ENCODE measurements around the gene MT1M.
"Not testable (repeated sequence)": the region's sequence is repeated elsewhere in the genome, so short reads cannot be mapped to it uniquely, and the experiment has no call there.

Gene MT1M

DNA sequence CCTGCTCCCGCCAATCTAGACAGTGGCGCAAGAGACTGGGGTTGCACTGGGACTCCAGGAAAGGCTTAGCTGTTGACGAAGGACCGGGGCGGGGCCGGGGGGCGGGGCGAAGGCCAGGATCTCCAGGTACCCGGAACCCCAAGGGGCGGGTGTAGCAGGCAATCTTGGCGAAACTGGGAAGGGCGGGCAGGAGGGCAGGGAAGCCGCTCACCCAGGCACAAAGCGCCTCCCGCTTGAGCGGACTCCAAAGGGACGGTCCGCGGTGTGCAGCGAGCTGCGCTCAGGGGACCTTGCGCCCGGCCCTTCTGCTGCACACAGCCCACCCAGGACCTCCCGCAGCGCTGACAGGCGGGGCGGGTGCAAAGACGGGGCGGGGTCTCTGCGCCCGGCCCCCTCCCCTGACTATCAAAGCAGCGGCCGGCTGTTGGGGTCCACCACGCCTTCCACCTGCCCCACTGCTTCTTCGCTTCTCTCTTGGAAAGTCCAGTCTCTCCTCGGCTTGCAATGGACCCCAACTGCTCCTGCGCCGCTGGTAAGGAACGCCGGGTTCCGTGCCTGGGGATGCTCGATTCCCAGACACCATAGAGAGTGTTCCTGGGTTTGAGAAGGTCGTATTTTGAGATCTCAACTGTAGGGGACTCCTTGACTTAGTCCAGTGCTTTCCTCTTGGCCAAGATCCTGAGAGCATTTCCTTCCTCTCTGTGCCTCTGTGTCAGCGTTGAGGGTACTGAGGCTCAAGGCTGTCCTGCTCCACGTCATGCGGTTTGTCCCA, 25.3 kb downstream of the MT1M start, which contains the start of gene MT1F:
TSS of gene MT1F (plus strand) at position 405 of the 772 bp plus-strand sequence. CDS start at position 505, 100 bp downstream.
- peak; percentile 28 for DNase-seq

GRCh38 chr16:56658327-56658875, 25.9 kb downstream of the MT1M start:
- no peak for DNase-seq

DNA sequence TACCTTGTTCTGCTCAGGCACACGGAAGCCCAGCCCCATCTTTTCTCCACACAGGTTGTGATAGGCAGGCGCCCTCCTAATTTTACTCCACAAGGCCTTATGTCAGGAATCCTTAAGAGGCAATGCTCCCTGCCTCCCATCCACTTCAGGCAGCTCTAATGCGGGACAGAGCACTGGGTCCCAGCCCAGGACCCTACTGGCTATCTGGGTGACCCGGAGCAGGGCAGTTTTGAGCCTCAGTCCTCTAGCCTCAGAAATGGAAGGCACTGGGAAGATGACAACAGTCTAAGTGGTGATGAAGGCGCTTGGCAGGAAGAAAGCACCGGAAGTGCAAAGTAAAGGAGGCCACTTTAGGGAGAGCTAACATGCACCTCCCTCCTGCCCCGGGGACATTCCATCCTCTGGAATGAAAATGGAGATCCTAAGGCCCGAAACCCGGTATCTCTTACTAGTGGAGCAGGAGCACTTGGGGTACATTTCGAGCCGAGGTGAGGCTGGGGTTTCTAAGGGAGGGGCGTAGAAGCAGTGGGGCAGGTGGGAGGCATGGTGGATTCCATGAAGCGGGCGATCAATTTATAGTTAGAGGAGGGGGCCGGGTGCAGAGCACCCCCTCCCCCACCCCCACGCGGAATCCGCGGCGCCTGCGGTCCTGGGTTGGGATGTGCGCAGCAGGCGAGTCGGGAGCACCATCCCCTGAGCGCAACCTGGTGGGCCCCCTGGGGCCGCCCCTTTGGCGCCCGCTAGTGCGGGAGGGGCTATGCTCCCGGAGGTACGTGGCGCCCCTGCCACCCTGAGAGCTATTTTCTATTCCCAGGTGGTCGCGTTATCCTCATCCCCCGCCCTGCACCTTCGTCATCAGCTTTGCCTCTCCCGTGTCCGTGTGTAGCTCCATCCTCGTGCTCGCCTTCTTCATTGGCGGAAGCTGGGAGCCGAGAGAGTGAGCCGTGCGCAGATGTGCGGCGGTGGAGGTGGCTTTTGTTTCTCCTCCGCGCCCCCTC, 30.2 kb downstream of the MT1M start:
- no peak for DNase-seq

DNA sequence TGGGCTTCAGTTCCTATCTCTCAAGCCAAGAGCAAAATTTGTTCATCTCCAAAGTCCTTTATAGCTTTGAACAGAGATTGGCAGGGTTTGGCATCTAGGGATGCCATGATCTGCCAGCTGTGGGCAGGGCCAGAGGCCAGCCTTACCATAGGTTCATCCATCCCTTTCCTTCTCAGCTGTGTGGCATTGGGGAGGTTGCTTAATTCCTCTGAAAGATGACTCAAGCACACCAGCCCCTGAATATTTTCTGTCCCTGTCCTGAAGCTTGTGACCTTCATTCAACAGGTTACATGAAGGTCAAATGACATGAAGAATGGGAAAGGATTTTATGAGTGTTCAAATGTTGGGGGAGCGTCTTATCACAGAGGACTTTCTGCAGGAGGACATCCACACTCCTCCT, 32.0 kb downstream of the MT1M start:
- DNase-seq = no peak

DNA sequence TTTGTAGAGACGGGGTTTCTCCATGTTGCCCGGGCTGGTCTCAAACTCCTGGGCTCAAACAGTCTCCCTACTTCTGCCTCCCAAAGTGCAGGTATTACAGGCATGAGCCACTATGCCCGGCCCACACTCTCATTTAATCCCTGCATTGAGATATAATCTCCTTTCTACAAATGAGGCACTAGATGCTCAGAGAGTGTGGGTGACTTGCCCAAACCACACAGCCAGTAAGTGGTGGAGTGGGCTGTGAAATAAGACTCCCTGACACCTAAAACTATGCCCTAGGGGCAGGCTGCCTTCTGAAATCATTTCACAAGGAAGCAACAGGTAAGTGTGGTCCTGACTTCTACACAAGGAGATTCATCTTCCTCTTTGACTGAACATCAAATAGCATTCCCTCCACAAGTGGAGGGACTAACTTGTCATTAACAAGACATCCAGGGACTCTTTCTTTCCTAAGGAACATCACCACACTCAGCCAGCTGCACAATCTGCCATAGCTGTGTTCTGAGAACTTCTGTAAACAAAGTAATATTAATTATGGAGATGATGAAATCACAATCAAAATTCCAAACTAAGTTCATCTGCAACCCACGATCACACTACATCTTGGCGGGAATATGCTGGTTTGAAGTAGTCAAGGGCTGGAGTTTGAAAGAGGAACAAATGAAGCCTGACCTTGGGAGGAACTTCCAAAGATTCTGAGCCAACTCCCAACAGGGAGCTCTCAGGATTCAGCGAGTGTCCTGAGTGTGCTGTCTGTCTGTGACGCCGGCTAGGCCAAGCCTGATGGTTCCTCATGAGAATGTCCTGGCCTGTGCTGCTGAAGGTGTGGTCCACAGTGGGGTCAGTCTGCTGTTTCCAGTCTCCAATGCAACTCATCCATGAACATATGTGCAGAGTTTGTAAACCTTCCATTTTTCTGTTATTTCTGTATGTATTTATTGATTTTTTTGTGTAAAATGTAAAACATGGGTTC, 33.1 kb downstream of the MT1M start:
- DNase-seq = not testable (repeated sequence)

DNA sequence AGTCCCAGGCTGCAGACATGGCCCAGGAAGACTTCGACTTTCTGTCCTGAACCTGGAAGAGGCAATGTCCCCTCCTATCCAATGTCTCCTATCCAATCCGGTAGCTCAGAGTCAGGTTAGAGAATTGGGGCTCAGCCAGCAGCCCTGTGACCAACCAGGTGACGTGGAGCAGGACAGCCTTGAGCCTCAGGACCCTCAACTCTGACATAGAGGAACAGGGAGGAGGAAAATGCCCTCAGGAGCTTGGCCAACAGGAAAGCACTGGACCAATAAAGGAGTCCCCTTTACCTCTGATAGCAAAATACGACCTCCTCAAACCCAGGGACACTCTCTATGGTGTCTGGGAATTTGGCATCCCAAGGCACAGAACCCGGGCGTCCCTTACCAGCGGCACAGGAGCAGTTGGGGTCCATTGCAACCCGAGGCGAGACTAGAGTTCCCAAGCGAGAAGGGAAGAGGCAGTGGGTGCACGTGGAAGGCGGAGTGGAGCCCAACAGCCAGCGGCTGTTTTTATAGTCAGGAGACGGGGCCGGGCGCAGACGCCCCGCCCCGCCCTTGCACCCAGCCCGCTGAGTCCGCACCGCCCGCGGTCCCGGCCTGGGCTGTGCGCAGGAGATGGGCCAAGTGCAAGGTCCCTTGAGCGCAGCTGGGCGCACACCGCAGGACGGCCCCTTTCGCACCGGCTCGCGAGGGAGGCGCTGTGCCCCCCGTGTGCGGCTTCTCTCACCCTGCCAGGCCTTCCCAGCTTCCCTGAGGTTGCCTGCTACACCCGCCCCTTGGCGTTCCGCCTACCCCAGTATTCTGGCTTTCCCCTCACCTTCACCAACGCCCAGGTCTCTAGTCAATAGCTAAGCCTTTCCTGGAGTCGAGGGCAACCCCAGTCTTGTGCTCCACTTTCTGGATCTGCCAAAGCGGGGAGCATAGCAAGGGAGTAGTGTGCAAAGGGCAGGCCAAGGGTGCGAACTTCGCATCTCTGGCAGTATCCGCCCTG, 35.4 kb downstream of the MT1M start, which contains the start of gene MT1G:
TSS of gene MT1G (minus strand) at position 485 of the 991 bp plus-strand sequence. CDS start at position 413, 72 bp downstream.
- DNase-seq = no peak

DNA sequence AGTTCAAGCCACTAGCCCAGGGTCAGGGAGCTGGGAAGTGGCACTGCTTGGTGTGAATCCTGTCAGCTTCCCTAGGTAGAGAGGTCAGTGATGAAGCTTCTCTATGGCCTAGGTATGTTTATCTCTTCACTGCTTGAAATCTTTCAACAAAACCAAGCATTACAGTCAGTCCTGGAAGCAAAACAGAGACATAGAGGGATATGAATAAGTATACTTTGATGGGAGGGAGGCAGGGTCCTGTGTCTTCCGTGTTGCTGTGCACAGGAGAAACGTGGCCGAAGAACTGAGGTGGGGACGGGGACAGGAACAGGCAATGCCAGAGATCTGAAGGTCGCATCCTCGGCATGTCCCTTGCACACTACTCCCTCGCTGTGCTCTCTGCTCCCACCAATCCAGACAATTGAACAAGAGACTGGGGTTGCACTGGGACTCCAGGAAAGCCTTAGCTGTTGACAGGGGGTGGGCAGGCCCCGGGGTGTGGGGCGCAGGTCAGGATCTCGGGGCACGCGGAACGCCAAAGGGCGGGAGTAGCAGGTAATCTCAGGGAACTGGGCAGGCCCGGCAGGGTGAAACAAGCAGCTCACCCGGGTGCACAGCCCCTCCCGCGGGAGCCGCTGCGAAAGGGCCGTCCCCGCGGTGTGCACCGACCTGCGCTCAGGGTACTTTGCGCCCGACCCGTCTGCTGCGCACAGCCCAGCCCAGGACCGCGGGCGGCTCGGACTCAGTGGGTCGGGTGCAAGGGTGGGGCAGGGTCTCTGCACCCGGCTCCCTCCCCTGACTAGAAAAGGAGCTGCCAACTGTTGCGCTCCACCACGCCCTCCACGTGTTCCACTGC, 36.8 kb downstream of the MT1M start, which contains the start of gene MT1H:
TSS of gene MT1H (plus strand) at position 810 of the 835 bp plus-strand sequence. CDS start 71 bp downstream, outside the sequence.
- DNase-seq = no peak

GRCh38 chr16:56669840-56670619, 37.6 kb downstream of the MT1M start:
- DNase-seq = no peak

- DNase-seq = no peak
Observed at GRCh38 chr16:56670620-56670934, 38.1 kb downstream of the MT1M start.

GRCh38 chr16:56671691-56672090, 39.2 kb downstream of the MT1M start:
- DNase-seq = not testable (repeated sequence)

- not testable (repeated sequence) for DNase-seq
Observed at GRCh38 chr16:56672171-56672570, 39.7 kb downstream of the MT1M start.

DNA sequence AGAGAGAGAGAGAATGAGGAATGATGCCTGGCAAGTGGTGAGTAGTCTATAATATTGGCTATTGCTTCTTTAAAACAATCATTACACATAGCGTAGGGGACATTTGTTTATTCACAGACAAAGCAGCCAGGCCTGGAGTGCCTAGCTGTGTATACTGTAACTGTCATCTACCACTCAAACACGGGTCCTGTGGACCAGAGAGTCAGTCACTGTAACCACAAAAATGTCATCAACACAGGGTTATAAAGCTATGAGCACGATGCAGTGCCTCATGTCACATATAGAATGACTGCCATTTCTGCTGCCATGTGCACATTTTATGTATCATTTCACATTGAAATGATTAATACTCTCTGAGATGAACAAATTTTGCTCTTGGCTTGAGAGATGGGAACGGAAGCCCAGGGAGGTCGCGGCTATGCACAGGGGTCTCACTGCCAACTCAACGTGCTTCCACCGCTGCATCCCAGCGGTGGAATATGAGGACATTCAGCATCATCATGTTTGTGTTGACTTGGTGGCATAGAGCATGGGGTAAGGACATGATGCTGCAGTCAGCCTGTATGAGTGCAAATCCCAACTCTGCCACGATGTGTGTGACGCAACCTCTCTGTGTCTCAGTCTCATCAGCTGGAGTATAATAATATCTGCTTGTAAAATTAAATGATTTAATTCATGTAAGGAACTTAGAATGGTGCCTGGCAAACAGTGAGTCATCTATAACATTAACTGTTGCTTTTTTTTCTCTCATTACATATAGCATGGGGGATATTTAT, 40.5 kb downstream of the MT1M start:
- no peak for DNase-seq

GRCh38 chr16:56673921-56674320, 41.5 kb downstream of the MT1M start:
- no peak for DNase-seq

DNA sequence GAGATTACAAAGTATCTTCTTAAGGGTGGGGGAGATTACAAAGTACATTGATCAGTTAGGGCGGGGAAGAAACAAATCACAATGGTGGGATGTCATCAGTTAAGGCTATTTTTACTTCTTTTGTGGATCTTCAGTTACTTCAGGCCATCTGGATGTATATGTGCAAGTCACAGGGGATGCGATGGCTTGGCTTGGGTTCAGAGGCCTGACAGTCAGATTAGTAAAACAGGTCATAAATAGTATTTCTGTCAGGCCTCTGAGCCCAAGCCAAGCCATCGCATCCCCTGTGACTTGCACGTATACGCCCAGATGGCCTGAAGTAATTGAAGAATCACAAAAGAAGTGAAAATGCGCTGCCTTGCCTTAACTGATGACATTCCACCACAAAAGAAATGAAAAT, 42.1 kb downstream of the MT1M start:
- not testable (repeated sequence) for DNase-seq

GRCh38 chr16:56675685-56676210, 43.3 kb downstream of the MT1M start:
- no peak for DNase-seq

DNA sequence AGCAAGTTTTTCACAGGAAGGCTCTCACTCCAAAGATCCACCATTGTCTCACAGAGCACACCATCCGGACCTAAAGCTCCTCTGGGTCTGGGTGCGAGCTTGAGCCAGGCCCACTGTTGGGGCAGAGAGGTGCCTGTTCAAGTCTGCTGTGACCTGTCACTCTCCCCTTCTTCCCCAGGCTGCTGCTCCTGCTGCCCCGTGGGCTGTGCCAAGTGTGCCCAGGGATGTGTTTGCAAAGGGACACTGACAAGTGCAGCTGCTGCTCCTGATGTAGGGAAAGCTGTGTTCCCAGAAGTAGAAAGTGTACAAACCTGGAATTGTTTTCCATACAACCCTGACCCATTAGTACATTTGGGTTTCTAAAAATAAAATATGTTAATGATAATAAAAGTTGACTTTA, 45.0 kb downstream of the MT1M start:
- no peak for DNase-seq

DNA sequence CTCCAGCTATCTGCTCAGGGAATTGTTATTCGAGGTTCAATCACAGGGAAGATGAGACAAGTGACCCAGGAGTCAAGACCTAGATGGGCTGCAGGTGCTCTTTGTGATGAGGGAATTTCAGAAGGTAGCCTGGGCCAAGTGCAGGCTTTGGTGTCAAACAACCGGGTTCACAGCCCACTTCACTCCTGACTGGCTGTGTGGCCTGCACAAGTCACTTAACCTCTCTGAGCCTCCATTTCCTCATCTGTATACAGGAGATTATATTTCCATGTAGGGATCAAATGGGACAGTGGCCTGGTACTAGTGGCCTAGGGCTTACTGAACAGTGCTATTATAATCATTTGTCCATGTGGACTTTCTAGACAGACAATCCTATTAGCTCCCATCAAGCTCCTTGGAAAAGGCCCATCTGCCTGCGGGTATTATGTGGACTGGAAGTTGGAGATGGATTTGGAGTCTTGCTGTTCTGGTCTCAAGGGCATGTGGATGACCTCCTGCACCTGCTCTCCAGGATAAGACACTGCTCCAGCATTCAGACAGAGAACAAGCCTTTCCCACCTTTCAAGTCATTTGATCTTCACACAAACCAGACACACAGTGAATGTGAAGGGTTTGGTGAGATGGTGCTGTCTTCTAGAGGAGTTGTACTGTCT, 46.7 kb downstream of the MT1M start:
- DNase-seq = no peak
